Transverse colon (tissue), 4 donors: Measurements from ENCODE around the gene USP46. TPM values are rescaled to one million over a fixed set of nuclear protein-coding genes. Genes with fewer than 3 reads are reported as not detected.

ENCODE experiments used
- DNase-seq: peaks from one replicate; pipeline ENCODE4 v3.0.0-alpha.2; 2019
- H3K27ac ChIP-seq, 4 donors: fragments of 200-600 bp; sonication (generic); 2 replicates each; pipeline ENCODE4 v1.5.1; 2016 to 2018; ENCODE audit warnings: inconsistent platforms in 4 of 4
- H3K27me3 ChIP-seq: fragments of 200-600 bp; sonication (generic); 2 replicates; pipeline ENCODE4 v1.5.1; 2017; ENCODE audit warnings: inconsistent platforms
- H3K36me3 ChIP-seq, 4 donors: fragments of 200-600 bp; sonication (generic); 2 replicates each; pipeline ENCODE4 v1.5.1; 2017 to 2019; ENCODE audit warnings: inconsistent platforms in 4 of 4
- H3K4me1 ChIP-seq, 4 donors: fragments of 200-600 bp; sonication (generic); 2 replicates each; pipeline ENCODE4 v1.5.1; 2017 to 2020; ENCODE audit warnings: inconsistent platforms in 4 of 4
- H3K4me3 ChIP-seq, 4 donors: fragments of 200-600 bp; sonication (generic); 1 replicate in 1 of 4; 2 replicates in 3 of 4; pipeline versions ENCODE4 v1.5.1 to v1.6.1; 2017 to 2019; ENCODE audit warnings: inconsistent platforms in 4 of 4
- H3K9me3 ChIP-seq, 2 donors: fragments of 200-600 bp; sonication (generic); 2 replicates each; pipeline ENCODE4 v1.5.1; 2017 to 2019; ENCODE audit warnings: inconsistent platforms in 2 of 2
- CTCF ChIP-seq, 5 experiments: fragments of 200-600 bp in 3 of 5; fragments of 450-650 bp in 2 of 5; sonication (generic) in 3 of 5; IDR thresholded peaks; 1 replicate in 2 of 5; 2 replicates in 3 of 5; pipeline ENCODE4 v1.5.1; 2016 to 2017; ENCODE audit warnings: antibody characterized with exemption in 5 of 5, inconsistent platforms in 3 of 5, mild to moderate bottlenecking in 2 of 5, moderate library complexity in 1 of 5
- EP300 ChIP-seq: sonication (generic); formaldehyde crosslinking; IDR thresholded peaks from one replicate; pipeline ENCODE4 v1.6.1; 2017; ENCODE audit warnings: antibody characterized with exemption, low read depth
- POLR2A ChIP-seq: fragments of 450-650 bp; IDR thresholded peaks from one replicate; pipeline ENCODE4 v1.6.1; 2016; ENCODE audit warnings: antibody characterized with exemption, mild to moderate bottlenecking, moderate library complexity
- POLR2AphosphoS5 ChIP-seq, 3 donors: sonication (generic); formaldehyde crosslinking; IDR thresholded peaks; one replicate each; pipeline ENCODE4 v1.6.1; 2016; ENCODE audit warnings: antibody characterized with exemption in 3 of 3
- WGBS, 2 donors: methylation state at CpG; one replicate each; pipeline ENCODE4 v1.1.5; 2018; ENCODE audit warnings: low coverage in 1 of 2; 5-methylcytosine and 5-hydroxymethylcytosine counted together
- in situ Hi-C, 4 donors: fragments of 200-750 bp; cut with MboI; loops; one replicate each; pipeline versions ENCODE4 v1.15.0 to v1.15.1; 2017; ENCODE audit warnings: low sequenced_read_pairs in 3 of 4, low pct_ligation_motif_present in 1 of 4, low pct_unique_long_range_greater_than_20kb in 1 of 4
- intact Hi-C: fragments of 100-400 bp; cut with DNase I; formaldehyde crosslinking; loops from one replicate; pipeline ENCODE4 v1.15.1; 2023; ENCODE audit warnings: low total_unique reads
- total RNA-seq, 4 donors: library from RNA; depleted of rRNA; stranded (reverse); fragments of >200 nt; gene quantifications; one replicate each; pipeline ENCODE4 v1.1.0, GENCODE V29; 2016

The USP46 gene
- total RNA-seq, 4 donors from 2014 or later = 6.0 to 7.6 (median 6.8) TPM

- Histone ChIP-seq H3K36me3 (no peaks in the 10 kb centered on the region), H3K4me3 (no peak overlapping the region), H3K4me1 (no peaks in the 10 kb centered on the region), H3K27ac (no peak overlapping the region), H3K9me3 (no peaks in the 10 kb centered on the region), H3K27me3 (no peaks in the 10 kb centered on the region)
- 92 to 93% methylated on average over 5 to 6 of the region's 6 CpGs for WGBS, 2 donors
- no peak for TF ChIP-seq CTCF (IDR thresholded peaks at IDR 0.05)
- no peak for TF ChIP-seq EP300
- TF ChIP-seq POLR2A = no peak
- no peak for TF ChIP-seq POLR2AphosphoS5 (IDR thresholded peaks at IDR 0.05)
- DNase-seq = no peak
- intact Hi-C loops = no loop called here
- in situ Hi-C loops = no loop called here
These were observed 26.2 kb upstream of the USP46 start for GRCh38 chr4:52685316-52685715.

DNA sequence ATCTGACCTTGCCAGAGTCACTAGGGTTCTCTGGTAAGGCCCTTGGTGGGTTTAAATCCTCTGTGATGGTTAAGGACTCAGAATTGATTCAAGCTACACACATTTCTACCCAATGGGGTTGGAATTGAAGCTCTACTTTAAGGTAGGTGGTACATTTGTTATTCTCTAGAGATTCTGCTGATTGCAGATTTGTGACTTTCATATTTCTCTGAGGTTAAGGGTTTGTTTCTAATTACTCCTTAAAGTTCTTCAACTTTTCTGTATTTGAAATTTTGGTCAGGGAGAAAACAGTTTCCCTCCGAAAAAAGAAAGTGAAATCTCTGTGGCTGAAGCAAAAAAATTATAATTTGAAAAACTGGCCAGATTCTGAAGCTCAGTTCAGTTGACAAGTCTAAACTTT, 25.8 kb upstream of the USP46 start:
- no peak overlapping the region for H3K4me3 ChIP-seq
- intact Hi-C loops = no loop called here
- TF ChIP-seq CTCF (IDR thresholded peaks at IDR 0.05) (no peak), EP300 (no peak), POLR2AphosphoS5 (IDR thresholded peaks at IDR 0.05) (no peak), POLR2A (no peak)
- no peaks in the 10 kb centered on the region for H3K27me3 ChIP-seq
- DNase-seq = no peak
- H3K4me1 ChIP-seq = no peaks in the 10 kb centered on the region
- no peak overlapping the region for H3K27ac ChIP-seq
- in situ Hi-C loops = no loop called here
- no peaks in the 10 kb centered on the region for H3K9me3 ChIP-seq
- 67 to 77% methylated on average over 1 of the region's 1 CpG for WGBS, 2 donors
- no peaks in the 10 kb centered on the region for H3K36me3 ChIP-seq

DNA sequence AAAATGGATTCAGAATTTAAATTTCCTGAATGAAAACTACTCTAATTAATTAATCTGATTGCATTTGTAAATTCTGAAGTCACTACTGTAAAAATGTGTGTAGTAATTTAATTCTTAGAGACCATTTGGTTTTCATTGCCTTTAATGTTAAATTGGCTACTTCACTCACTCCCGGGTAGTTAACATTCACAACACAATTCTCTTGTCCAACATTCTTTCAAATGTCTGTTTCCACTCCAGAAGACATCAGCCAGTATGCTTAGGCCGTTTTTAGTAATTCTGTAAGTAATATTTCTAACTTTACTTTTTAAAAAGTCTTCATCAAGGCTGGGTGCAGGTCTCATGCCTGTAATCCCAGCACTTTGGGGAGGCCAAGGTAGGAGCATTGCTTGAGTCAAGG, 21.3 kb upstream of the USP46 start:
- no peak for DNase-seq
- intact Hi-C loops (no loop called here), in situ Hi-C loops (no loop called here)
- no peaks in the 10 kb centered on the region for H3K36me3 ChIP-seq
- H3K9me3 ChIP-seq = no peaks in the 10 kb centered on the region
- H3K27ac ChIP-seq = no peak overlapping the region
- no peaks in the 10 kb centered on the region for H3K27me3 ChIP-seq
- TF ChIP-seq POLR2AphosphoS5 (IDR thresholded peaks at IDR 0.05) (no peak), EP300 (no peak), CTCF (IDR thresholded peaks at IDR 0.05) (no peak), POLR2A (no peak)
- no peak overlapping the region for H3K4me3 ChIP-seq
- H3K4me1 ChIP-seq = no peaks in the 10 kb centered on the region
- WGBS, 2 donors = 61 to 75% methylated on average over 2 of the region's 2 CpGs

DNA sequence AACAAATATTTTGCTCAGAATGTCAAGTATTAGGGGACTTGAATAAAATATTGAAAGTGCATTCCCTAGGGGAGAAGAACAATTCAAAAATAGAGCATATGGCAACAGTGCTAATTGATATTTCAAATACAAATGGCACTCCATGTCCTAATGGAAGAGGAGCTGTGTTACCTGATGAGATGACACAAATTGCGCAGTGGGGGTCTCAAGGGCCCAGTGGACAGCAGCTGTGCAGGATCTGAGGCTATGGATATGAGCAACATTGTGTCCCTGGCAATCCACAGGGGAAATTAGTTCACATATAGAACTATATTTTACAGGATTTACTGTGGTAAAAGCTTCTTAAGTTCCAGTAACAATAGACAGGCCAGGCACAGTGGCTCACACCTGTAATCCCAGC, 17.4 kb upstream of the USP46 start:
- TF ChIP-seq CTCF (IDR thresholded peaks at IDR 0.05) = no peak
- TF ChIP-seq POLR2A = no peak
- no peak for TF ChIP-seq POLR2AphosphoS5 (IDR thresholded peaks at IDR 0.05)
- no peak for TF ChIP-seq EP300
- no peaks in the 10 kb centered on the region for H3K36me3 ChIP-seq
- H3K27me3 ChIP-seq = no peaks in the 10 kb centered on the region
- H3K27ac ChIP-seq = no peak overlapping the region
- no peak overlapping the region for H3K4me3 ChIP-seq
- no peaks in the 10 kb centered on the region for H3K9me3 ChIP-seq
- in situ Hi-C loops (no loop called here), intact Hi-C loops (no loop called here)
- DNase-seq = no peak
- H3K4me1 ChIP-seq = no peaks in the 10 kb centered on the region
- WGBS, 2 donors = 100% methylated on average over 1 of the region's 1 CpG; no CpG with 5 or more reads in 1 of the 2 donors
